Adrenal gland (tissue), 5 donors: ENCODE data around the gene TP53I13.

Source experiments
- POLR2A ChIP-seq, 2 donors: fragments of 450-650 bp; IDR thresholded peaks; one replicate each; pipeline ENCODE4 v1.6.1; 2017; ENCODE audit warnings: antibody characterized with exemption in 2 of 2, mild to moderate bottlenecking in 2 of 2, moderate library complexity in 1 of 2
- TF ChIP-seq, protein P1 (sequence below), 6 experiments: fragments of 450-650 bp in 4 of 6; fragments of 200-600 bp in 2 of 6; sonication (generic) in 1 of 6; IDR thresholded peaks; 1 replicate in 5 of 6; 2 replicates in 1 of 6; pipeline versions ENCODE4 v1.5.1 to v1.8.0; 2016 to 2021; ENCODE audit warnings: antibody characterized with exemption in 6 of 6, mild to moderate bottlenecking in 2 of 6, moderate library complexity in 1 of 6
- donor health status: DM: no; HTN: no; CAD: no.

DNA sequence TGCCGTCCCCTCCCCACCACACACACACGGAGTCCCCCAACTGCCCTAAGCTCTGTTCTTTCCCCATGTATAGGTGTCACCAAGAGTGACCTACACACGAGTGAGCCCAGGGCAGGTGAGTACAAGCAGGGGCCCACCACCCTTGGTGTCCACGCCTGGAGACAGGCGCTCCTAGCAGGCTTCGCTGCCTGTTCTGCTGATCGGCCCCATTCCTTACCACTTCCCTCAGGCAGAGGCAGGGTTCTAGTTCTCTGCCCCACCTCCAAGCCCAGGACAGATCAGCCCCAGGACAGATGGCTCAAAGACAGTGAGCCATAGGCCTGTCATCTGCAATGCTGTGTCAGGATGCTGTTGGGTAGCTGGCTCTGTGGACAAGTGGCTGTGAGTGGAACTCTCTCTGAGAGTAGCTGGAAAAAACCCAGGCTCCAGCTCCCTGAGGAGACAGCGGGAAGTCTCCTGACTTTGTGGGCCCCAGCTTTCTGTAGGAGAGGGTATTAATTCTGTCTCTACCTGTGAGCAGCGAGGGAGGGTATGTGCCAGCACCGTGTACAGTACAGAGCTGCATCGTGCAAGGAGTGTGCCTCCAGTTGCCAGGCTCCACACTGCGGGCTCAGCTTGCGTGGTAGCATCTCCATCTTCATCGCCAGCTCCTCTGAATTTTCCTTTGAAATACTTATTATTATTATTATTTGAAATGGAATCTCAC lies 897 bp downstream of the TP53I13 start:
- TF ChIP-seq, protein P1, sequence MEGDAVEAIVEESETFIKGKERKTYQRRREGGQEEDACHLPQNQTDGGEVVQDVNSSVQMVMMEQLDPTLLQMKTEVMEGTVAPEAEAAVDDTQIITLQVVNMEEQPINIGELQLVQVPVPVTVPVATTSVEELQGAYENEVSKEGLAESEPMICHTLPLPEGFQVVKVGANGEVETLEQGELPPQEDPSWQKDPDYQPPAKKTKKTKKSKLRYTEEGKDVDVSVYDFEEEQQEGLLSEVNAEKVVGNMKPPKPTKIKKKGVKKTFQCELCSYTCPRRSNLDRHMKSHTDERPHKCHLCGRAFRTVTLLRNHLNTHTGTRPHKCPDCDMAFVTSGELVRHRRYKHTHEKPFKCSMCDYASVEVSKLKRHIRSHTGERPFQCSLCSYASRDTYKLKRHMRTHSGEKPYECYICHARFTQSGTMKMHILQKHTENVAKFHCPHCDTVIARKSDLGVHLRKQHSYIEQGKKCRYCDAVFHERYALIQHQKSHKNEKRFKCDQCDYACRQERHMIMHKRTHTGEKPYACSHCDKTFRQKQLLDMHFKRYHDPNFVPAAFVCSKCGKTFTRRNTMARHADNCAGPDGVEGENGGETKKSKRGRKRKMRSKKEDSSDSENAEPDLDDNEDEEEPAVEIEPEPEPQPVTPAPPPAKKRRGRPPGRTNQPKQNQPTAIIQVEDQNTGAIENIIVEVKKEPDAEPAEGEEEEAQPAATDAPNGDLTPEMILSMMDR (IDR thresholded peaks at IDR 0.05): no peak
- no peak for TF ChIP-seq POLR2A (IDR thresholded peaks at IDR 0.05)
